GM12872 (cell line): ENCODE data around the gene ARHGAP5.
A peak's percentile ranks its signal among the peaks of the same experiment; 100 is the strongest.

ENCODE experiments used
- TF ChIP-seq, protein P1 (sequence below): IDR thresholded peaks from 3 replicates; pipeline ENCODE4 v1.5.1; 2011; ENCODE audit warnings: low read depth, mild to moderate bottlenecking, low read length, moderate library complexity; ENCODE audit not compliant: insufficient read depth

The ARHGAP5 gene

DNA sequence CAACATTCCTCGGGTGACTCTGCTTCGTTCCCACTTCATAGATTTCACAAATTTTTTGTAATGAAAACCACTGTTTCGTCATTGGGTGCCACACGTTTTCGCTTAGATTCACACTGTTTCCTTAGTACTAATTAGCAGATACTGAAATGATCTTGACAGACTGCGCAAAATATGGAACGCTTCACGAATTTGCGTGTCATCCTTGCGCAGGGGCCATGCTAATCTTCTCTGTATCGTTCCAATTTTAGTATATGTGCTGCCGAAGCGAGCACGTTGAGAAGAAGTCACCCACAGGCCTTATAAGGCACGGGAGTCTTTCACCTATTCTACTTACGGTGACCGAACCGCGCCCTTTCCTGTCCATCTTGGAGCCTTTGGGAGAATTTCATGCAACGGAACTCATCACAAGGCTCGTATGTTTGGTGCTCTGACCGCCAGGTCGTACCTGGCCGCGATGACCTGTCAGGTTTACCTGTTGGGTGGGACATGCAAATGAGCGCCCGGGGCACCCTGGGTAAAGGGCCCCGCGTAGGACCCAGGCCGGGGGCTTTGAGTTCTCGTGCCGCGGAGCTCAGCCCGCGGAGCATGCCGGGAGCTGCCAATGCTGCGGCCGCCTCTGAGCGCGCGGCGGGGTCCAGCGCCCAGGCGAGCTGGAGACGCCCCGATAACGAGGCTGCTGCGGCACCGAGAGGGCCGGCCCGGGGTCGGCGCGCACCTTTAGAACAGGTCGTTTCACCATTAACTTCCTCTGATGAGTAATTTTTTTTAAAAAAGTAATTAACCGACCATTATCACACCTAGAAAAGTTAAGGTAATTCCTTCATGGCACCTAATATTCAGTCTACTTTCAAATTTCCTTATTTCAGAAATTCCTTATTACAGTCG lies 126.1 kb downstream of the ARHGAP5 start, which contains the start of gene RNU6-8:
Gene RNU6-8, minus strand, starts transcription at position 272 of the 885 bp plus-strand sequence.
- TF ChIP-seq, protein P1, sequence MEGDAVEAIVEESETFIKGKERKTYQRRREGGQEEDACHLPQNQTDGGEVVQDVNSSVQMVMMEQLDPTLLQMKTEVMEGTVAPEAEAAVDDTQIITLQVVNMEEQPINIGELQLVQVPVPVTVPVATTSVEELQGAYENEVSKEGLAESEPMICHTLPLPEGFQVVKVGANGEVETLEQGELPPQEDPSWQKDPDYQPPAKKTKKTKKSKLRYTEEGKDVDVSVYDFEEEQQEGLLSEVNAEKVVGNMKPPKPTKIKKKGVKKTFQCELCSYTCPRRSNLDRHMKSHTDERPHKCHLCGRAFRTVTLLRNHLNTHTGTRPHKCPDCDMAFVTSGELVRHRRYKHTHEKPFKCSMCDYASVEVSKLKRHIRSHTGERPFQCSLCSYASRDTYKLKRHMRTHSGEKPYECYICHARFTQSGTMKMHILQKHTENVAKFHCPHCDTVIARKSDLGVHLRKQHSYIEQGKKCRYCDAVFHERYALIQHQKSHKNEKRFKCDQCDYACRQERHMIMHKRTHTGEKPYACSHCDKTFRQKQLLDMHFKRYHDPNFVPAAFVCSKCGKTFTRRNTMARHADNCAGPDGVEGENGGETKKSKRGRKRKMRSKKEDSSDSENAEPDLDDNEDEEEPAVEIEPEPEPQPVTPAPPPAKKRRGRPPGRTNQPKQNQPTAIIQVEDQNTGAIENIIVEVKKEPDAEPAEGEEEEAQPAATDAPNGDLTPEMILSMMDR: no peak

- TF ChIP-seq, protein P1: no peak
These were observed 126.8 kb downstream of the ARHGAP5 start for GRCh38 chr14:32203928-32204357.

DNA sequence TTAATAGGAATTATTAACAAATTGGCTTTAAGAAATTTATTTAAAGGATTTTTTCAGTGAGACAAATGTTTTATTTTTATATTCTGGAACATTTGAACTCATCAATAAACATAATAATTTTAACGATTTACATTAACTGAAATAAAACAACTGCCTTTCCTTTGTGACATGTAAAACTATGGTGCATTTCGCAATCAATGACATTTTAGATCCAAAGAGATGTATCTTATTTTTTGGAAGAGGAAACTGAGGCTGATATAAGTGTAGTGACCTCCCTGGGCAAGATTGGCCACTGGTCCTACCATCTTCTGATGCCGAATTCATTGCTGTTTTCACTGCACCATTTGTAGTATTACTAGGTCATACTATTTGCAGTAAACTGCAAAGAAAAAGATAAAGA lies 128.4 kb downstream of the ARHGAP5 start:
- TF ChIP-seq, protein P1: no peak

- TF ChIP-seq, protein P1: 0 out of 3 replicates have a peak, but pooled peaks have one; percentile 8
These were observed 128.9 kb downstream of the ARHGAP5 start for GRCh38 chr14:32205984-32206383.

DNA sequence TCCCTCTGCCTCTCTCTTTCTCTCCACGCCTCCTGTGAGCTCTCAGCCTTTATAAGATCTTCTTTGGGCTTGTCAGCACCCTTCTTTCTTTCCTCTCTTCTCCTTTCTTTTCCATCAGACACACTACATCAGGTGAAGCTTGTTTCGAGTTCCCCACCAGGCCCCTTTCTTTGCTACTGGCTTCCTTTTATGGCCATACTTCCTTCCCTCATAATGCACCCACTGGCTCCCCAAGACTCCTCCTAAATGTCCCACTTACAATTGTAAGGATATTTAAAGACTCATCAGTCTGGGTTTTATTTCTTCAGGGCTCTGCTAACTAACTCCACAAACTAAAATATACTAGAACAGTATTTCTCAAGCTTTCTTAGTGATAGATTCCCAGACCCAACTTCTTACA lies 129.4 kb downstream of the ARHGAP5 start:
- TF ChIP-seq, protein P1: no peak

GRCh38 chr14:32208490-32208889 lies 131.4 kb downstream of the ARHGAP5 start:
- TF ChIP-seq, protein P1: no peak
